GM19455 (cell line): ENCODE measurements around the gene HSPA12A.
"Not testable (repeated sequence)": the region's sequence is repeated elsewhere in the genome, so short reads cannot be mapped to it uniquely, and the experiment has no call there.

Experiments
- ATAC-seq: cut with Tn5 transposase; IDR thresholded peaks from one replicate; pipeline ENCODE4 v1.9.1; 2021; ENCODE audit not compliant: unreplicated experiment

The HSPA12A gene

GRCh38 chr10:116720241-116720643 lies 22.1 kb downstream of the HSPA12A start:
- ATAC-seq: no peak

GRCh38 chr10:116719804-116720203 lies 22.6 kb downstream of the HSPA12A start:
- ATAC-seq: no peak

- ATAC-seq: no peak
These were observed 24.3 kb downstream of the HSPA12A start for GRCh38 chr10:116718058-116718457.

- no peak for ATAC-seq
These were observed 26.0 kb downstream of the HSPA12A start for GRCh38 chr10:116716381-116716780.

- no peak for ATAC-seq
These were observed 26.5 kb downstream of the HSPA12A start for GRCh38 chr10:116715839-116716377.

- no peak for ATAC-seq
These were observed 27.0 kb downstream of the HSPA12A start for GRCh38 chr10:116715341-116715740.

- no peak for ATAC-seq
These were observed 28.5 kb downstream of the HSPA12A start for GRCh38 chr10:116713846-116714245.

GRCh38 chr10:116712989-116713543 lies 29.3 kb downstream of the HSPA12A start:
- no peak for ATAC-seq

GRCh38 chr10:116712519-116712918 lies 29.8 kb downstream of the HSPA12A start:
- ATAC-seq: no peak

- ATAC-seq: not testable (repeated sequence)
These were observed 30.6 kb downstream of the HSPA12A start for GRCh38 chr10:116711803-116712202.

- ATAC-seq: no peak
These were observed 32.3 kb downstream of the HSPA12A start for GRCh38 chr10:116710076-116710475.

GRCh38 chr10:116708877-116709276 lies 33.5 kb downstream of the HSPA12A start:
- ATAC-seq: no peak

GRCh38 chr10:116708391-116708821 lies 34.0 kb downstream of the HSPA12A start:
- no peak for ATAC-seq

GRCh38 chr10:116707981-116708380 lies 34.4 kb downstream of the HSPA12A start:
- no peak for ATAC-seq

GRCh38 chr10:116706281-116706680 lies 36.1 kb downstream of the HSPA12A start:
- ATAC-seq: no peak

- no peak for ATAC-seq
These were observed 36.9 kb downstream of the HSPA12A start for GRCh38 chr10:116705498-116705897.

- no peak for ATAC-seq
These were observed 37.4 kb downstream of the HSPA12A start for GRCh38 chr10:116704926-116705325.

GRCh38 chr10:116702165-116702564 lies 40.2 kb downstream of the HSPA12A start:
- ATAC-seq: no peak

- ATAC-seq: no peak
These were observed 42.8 kb downstream of the HSPA12A start for GRCh38 chr10:116699471-116700150.

- ATAC-seq: no peak
These were observed 43.3 kb downstream of the HSPA12A start for GRCh38 chr10:116699049-116699448.

- ATAC-seq: no peak
These were observed 44.0 kb downstream of the HSPA12A start for GRCh38 chr10:116698364-116698763.

GRCh38 chr10:116697816-116698215 lies 44.5 kb downstream of the HSPA12A start:
- ATAC-seq: no peak

GRCh38 chr10:116696919-116697318 lies 45.4 kb downstream of the HSPA12A start:
- ATAC-seq: no peak
